ENCODE data around the gene EDNRB.

GRCh38 chr13:77876176-77876575 lies 42.5 kb downstream of the EDNRB start:
- TF ChIP-seq POLR2AphosphoS5 (IDR thresholded peaks at IDR 0.05; ENCODE audit: borderline replicate concordance, low read depth, low read length) (no peak), EZH2 (IDR thresholded peaks at IDR 0.05) (no peak)
